Muscle of back (tissue), 11 donors: ENCODE results near the gene SEMA6D. TPM values are rescaled to one million over a fixed set of nuclear protein-coding genes. Genes with fewer than 3 reads are reported as not detected.

ENCODE experiments used
- DNase-seq, 3 donors: peaks; one replicate each; pipeline versions ENCODE4 v3.0.0 to v3.0.0-alpha.2; 2013
- polyA plus RNA-seq, 10 donors: library from polyadenylated mRNA; unstranded; fragments of 120-200 nt; gene quantifications; one replicate each; pipeline ENCODE4 v1.2.1, GENCODE V29; 2013; ENCODE audit not compliant: insufficient read length in 10 of 10

Gene SEMA6D
- polyA plus RNA-seq, 10 donors = 35.7 to 82.9 (median 59.1) TPM

- DNase-seq = peak in 1 of 3 donors; percentile 47
Measured at GRCh38 chr15:47820747-47821319, 103.5 kb downstream of the SEMA6D start.

GRCh38 chr15:47822048-47822447 is 104.7 kb downstream of the SEMA6D start:
- DNase-seq = no peak
